Progenitor cell of endocrine pancreas (in vitro differentiated cells): ENCODE measurements around the gene HMG20A. TPM values are rescaled to one million over a fixed set of nuclear protein-coding genes. Genes with fewer than 3 reads are reported as not detected.

Experiments used
- DNase-seq: peaks from one replicate; pipeline ENCODE4 v3.0.0; 2021; ENCODE audit warnings: low spot score; ENCODE audit not compliant: unreplicated experiment
- H3K27ac Mint-ChIP-seq: 2 replicates; pipeline ENCODE4 v1.8.0; 2021; ENCODE audit warnings: mild to moderate bottlenecking, moderate library complexity, mixed read lengths
- H3K27me3 Mint-ChIP-seq: 2 replicates; pipeline ENCODE4 v1.8.0; 2021; ENCODE audit warnings: mixed read lengths
- H3K36me3 Mint-ChIP-seq: 2 replicates; pipeline ENCODE4 v1.8.0; 2022; ENCODE audit warnings: mixed read lengths; ENCODE audit not compliant: insufficient read depth
- H3K4me1 Mint-ChIP-seq: 2 replicates; pipeline ENCODE4 v1.8.0; 2021; ENCODE audit warnings: low read depth, mixed read lengths
- H3K4me3 Mint-ChIP-seq: 2 replicates; pipeline ENCODE4 v1.8.0; 2021; ENCODE audit warnings: low read depth, mild to moderate bottlenecking, moderate library complexity, mixed read lengths
- H3K9me3 Mint-ChIP-seq: 2 replicates; pipeline ENCODE4 v1.8.0; 2021; ENCODE audit warnings: low read depth, mixed read lengths
- total RNA-seq: library from RNA; stranded (reverse); gene quantifications from 2 replicates; pipeline ENCODE4 v1.2.1, GENCODE V29; 2021
- TF ChIP-seq, protein P1 (sequence below): fragments of 200-600 bp; sonication (generic); IDR thresholded peaks from one replicate; pipeline ENCODE4 v1.5.0; 2021; ENCODE audit warnings: antibody characterized with exemption, mild to moderate bottlenecking; ENCODE audit not compliant: unreplicated experiment

Gene HMG20A
- total RNA-seq, 1 donor from 2014 or later, result 46.0 TPM

DNA sequence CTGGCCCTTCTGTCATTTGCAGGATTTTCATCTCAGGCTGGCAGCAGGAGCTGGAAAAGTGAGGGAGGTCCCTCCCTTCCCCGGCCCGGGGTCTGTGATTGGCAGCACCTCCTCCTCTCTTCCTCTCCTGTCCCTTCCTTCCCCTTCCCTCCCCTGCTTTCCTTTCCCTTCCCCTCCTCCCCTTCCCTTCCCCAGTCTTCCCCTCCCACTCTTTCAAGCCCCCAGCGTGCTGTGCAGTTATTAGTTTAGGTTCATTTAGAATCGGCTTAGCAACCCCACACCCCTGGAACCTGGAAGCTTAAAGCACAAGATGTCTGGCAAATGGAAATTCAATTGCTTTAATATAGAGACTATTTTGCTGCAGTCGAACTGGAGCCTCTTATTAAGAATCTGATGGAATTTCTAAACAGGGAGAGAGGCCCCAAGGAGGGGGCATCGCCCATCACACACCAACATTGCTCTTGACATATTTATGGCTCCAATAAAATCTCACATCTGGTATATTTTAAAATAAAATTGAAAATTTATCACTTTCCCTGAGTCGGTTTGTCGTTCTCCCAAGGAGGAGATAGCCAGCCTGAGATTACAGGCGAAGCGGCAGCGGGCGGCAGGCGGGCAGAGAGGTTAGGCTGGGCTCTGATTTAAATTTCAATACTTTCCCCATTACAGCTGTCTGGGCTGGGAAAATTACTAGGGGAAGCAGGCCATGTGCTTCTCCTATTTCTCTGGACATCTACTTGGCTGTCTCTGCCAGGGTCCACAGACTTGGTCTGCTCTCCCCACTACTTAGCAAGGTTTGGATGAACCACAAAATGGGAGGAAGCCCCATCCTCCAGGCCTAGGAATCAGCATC is 113.1 kb downstream of the HMG20A start:
- H3K9me3 Mint-ChIP-seq, result no peaks in the 10 kb centered on the region
- H3K4me1 Mint-ChIP-seq, result no peaks in the 10 kb centered on the region
- no peaks in the 10 kb centered on the region for H3K36me3 Mint-ChIP-seq
- no peak overlapping the region for H3K4me3 Mint-ChIP-seq
- no peak overlapping the region for H3K27ac Mint-ChIP-seq
- DNase-seq, result no peak
- peaks cover 28% of the 10 kb centered on the region for H3K27me3 Mint-ChIP-seq
- TF ChIP-seq, protein P1, sequence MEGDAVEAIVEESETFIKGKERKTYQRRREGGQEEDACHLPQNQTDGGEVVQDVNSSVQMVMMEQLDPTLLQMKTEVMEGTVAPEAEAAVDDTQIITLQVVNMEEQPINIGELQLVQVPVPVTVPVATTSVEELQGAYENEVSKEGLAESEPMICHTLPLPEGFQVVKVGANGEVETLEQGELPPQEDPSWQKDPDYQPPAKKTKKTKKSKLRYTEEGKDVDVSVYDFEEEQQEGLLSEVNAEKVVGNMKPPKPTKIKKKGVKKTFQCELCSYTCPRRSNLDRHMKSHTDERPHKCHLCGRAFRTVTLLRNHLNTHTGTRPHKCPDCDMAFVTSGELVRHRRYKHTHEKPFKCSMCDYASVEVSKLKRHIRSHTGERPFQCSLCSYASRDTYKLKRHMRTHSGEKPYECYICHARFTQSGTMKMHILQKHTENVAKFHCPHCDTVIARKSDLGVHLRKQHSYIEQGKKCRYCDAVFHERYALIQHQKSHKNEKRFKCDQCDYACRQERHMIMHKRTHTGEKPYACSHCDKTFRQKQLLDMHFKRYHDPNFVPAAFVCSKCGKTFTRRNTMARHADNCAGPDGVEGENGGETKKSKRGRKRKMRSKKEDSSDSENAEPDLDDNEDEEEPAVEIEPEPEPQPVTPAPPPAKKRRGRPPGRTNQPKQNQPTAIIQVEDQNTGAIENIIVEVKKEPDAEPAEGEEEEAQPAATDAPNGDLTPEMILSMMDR, result no peak

Other genes starting within 250 kb of the HMG20A start
- 32.3 and 33.8 TPM in 2 replicates for gene PEAK1, start 784 bp upstream of the HMG20A start, total RNA-seq
- 35.1 and 41.3 TPM in 2 replicates for gene LINGO1, start 212.0 kb downstream of the HMG20A start, total RNA-seq